Gastroesophageal sphincter (tissue), 4 donors: ENCODE results near the gene KMT2C. TPM values are rescaled to one million over a fixed set of nuclear protein-coding genes. Genes with fewer than 3 reads are reported as not detected.

Experiments
- ATAC-seq: fragments of 150-250 bp; one replicate; pipeline ENCODE4 v1.9.1; 2016; ENCODE audit warnings: mild to moderate bottlenecking, moderate library complexity
- H3K27ac ChIP-seq, 4 donors: fragments of 200-600 bp; sonication (generic) in 3 of 4; 1 replicate in 3 of 4; 2 replicates in 1 of 4; pipeline ENCODE4 v1.5.1; 2016 to 2019
- H3K27me3 ChIP-seq: fragments of 200-600 bp; sonication (generic); one replicate; pipeline ENCODE4 v1.5.1; 2019
- H3K36me3 ChIP-seq, 2 donors: fragments of 200-600 bp; sonication (generic); one replicate each; pipeline ENCODE4 v1.5.1; 2019; ENCODE audit warnings: control low read depth in 1 of 2
- H3K4me1 ChIP-seq, 3 donors: fragments of 200-600 bp; sonication (generic); 1 replicate in 2 of 3; 2 replicates in 1 of 3; pipeline ENCODE4 v1.5.1; 2016 to 2019; ENCODE audit warnings: control low read depth in 2 of 3
- H3K4me3 ChIP-seq, 2 donors: fragments of 200-600 bp; sonication (generic); one replicate each; pipeline ENCODE4 v1.5.1; 2019; ENCODE audit warnings: mild to moderate bottlenecking in 1 of 2, moderate library complexity in 1 of 2
- H3K9me3 ChIP-seq, 3 donors: fragments of 200-600 bp; sonication (generic); one replicate each; pipeline ENCODE4 v1.5.1; 2017 to 2019; ENCODE audit warnings: control low read depth in 2 of 3
- CTCF ChIP-seq, 4 experiments: fragments of 200-600 bp in 2 of 4; fragments of 450-650 bp in 2 of 4; sonication (generic) in 1 of 4; IDR thresholded peaks; one replicate each; pipeline ENCODE4 v1.5.1; 2017 to 2019; ENCODE audit warnings: antibody characterized with exemption in 4 of 4, mild to moderate bottlenecking in 2 of 4, moderate library complexity in 2 of 4
- EP300 ChIP-seq: sonication (generic); formaldehyde crosslinking; IDR thresholded peaks from one replicate; pipeline ENCODE4 v1.6.1; 2017; ENCODE audit warnings: antibody characterized with exemption, mild to moderate bottlenecking
- POLR2A ChIP-seq, 2 donors: fragments of 450-650 bp; IDR thresholded peaks; one replicate each; pipeline ENCODE4 v1.6.1; 2017; ENCODE audit warnings: antibody characterized with exemption in 2 of 2, mild to moderate bottlenecking in 2 of 2, moderate library complexity in 1 of 2
- POLR2AphosphoS5 ChIP-seq: sonication (generic); formaldehyde crosslinking; IDR thresholded peaks from one replicate; pipeline ENCODE4 v1.6.1; 2017; ENCODE audit warnings: antibody characterized with exemption
- WGBS, 2 donors: methylation state at CpG; one replicate each; pipeline ENCODE4 v1.1.5; 2018; ENCODE audit warnings: low coverage in 1 of 2; 5-methylcytosine and 5-hydroxymethylcytosine counted together
- total RNA-seq, 4 donors: library from RNA; depleted of rRNA; stranded (reverse); fragments of >200 nt; gene quantifications; one replicate each; pipeline ENCODE4 v1.1.0, GENCODE V29; 2016

KMT2C gene
- total RNA-seq, 4 donors from 2014 or later, result 63.0 to 84.8 (median 75.5) TPM

GRCh38 chr7:152340161-152340560 is 95.6 kb downstream of the KMT2C start:
- whole genome bisulfite sequencing, 2 donors, result no CpG with 5 or more reads among the region's 1 CpG
- Histone ChIP-seq H3K4me1 (peaks cover 17 to 70% (median 17%) of the 10 kb centered on the region in 3 donors), H3K36me3 (peaks cover 0 to 2% of the 10 kb centered on the region in 2 donors), H3K4me3 (no peak overlapping the region), H3K27ac (no peak overlapping the region), H3K27me3 (no peaks in the 10 kb centered on the region), H3K9me3 (no peaks in the 10 kb centered on the region)
- no peak for ATAC-seq
- TF ChIP-seq CTCF (IDR thresholded peaks at IDR 0.05) (no peak), POLR2A (IDR thresholded peaks at IDR 0.05) (no peak), POLR2AphosphoS5 (no peak)

- Histone ChIP-seq H3K36me3 (no peaks in the 10 kb centered on the region), H3K9me3 (no peaks in the 10 kb centered on the region), H3K27ac (no peak overlapping the region), H3K4me1 (peaks cover 17 to 71% (median 19%) of the 10 kb centered on the region in 3 donors), H3K4me3 (no peak overlapping the region), H3K27me3 (no peaks in the 10 kb centered on the region)
- TF ChIP-seq POLR2AphosphoS5 (no peak), POLR2A (IDR thresholded peaks at IDR 0.05) (no peak), CTCF (IDR thresholded peaks at IDR 0.05) (no peak), EP300 (no peak)
- no peak for ATAC-seq
- WGBS, 2 donors, result 9 to 32% methylated on average over 2 of the region's 2 CpGs
These were observed 97.2 kb downstream of the KMT2C start for GRCh38 chr7:152338561-152338960.

GRCh38 chr7:152336754-152337368 is 98.9 kb downstream of the KMT2C start:
- H3K9me3 ChIP-seq, result no peaks in the 10 kb centered on the region
- no peaks in the 10 kb centered on the region for H3K36me3 ChIP-seq
- TF ChIP-seq POLR2A (IDR thresholded peaks at IDR 0.05) (no peak), EP300 (no peak), POLR2AphosphoS5 (no peak), CTCF (IDR thresholded peaks at IDR 0.05) (peak in 3 of 4 experiments; percentile 40 to 56 (median 43))
- H3K27ac ChIP-seq, result no peak overlapping the region
- no peaks in the 10 kb centered on the region for H3K27me3 ChIP-seq
- no peak overlapping the region for H3K4me3 ChIP-seq
- WGBS, 2 donors, result 24 to 35% methylated on average over 4 of the region's 4 CpGs
- peaks cover 17 to 68% (median 19%) of the 10 kb centered on the region in 3 donors for H3K4me1 ChIP-seq
- peak; percentile 51 for ATAC-seq

GRCh38 chr7:152335900-152336571 is 99.8 kb downstream of the KMT2C start:
- 57 to 65% methylated on average over 2 of the region's 2 CpGs for WGBS, 2 donors
- H3K27ac ChIP-seq, result peak overlapping the region in 2 of 4 donors; percentile 3 to 7
- H3K36me3 ChIP-seq, result no peaks in the 10 kb centered on the region
- H3K27me3 ChIP-seq, result no peaks in the 10 kb centered on the region
- ATAC-seq, result no peak
- TF ChIP-seq CTCF (IDR thresholded peaks at IDR 0.05) (no peak), POLR2A (IDR thresholded peaks at IDR 0.05) (no peak), POLR2AphosphoS5 (no peak), EP300 (no peak)
- H3K4me3 ChIP-seq, result peak overlapping the region in 1 of 2 donors; percentile 17
- peaks cover 13 to 63% (median 15%) of the 10 kb centered on the region in 3 donors for H3K4me1 ChIP-seq
- H3K9me3 ChIP-seq, result no peaks in the 10 kb centered on the region

- ATAC-seq, result no peak
- no peaks in the 10 kb centered on the region for H3K9me3 ChIP-seq
- peaks cover 4 to 46% (median 8%) of the 10 kb centered on the region in 3 donors for H3K4me1 ChIP-seq
- WGBS, 2 donors, result 92 to 94% methylated on average over 2 of the region's 2 CpGs
- no peaks in the 10 kb centered on the region for H3K27me3 ChIP-seq
- H3K4me3 ChIP-seq, result no peak overlapping the region
- TF ChIP-seq EP300 (no peak), POLR2AphosphoS5 (no peak), CTCF (IDR thresholded peaks at IDR 0.05) (no peak), POLR2A (IDR thresholded peaks at IDR 0.05) (no peak)
- peaks cover 0 to 23% of the 10 kb centered on the region in 2 donors for H3K36me3 ChIP-seq
- H3K27ac ChIP-seq, result no peak overlapping the region
These were observed 102.7 kb downstream of the KMT2C start for GRCh38 chr7:152333134-152333533.
